ENCODE results near the gene WDR59.
"Not testable (repeated sequence)": the region's sequence is repeated elsewhere in the genome, so short reads cannot be mapped to it uniquely, and the experiment has no call there.

The WDR59 gene

DNA sequence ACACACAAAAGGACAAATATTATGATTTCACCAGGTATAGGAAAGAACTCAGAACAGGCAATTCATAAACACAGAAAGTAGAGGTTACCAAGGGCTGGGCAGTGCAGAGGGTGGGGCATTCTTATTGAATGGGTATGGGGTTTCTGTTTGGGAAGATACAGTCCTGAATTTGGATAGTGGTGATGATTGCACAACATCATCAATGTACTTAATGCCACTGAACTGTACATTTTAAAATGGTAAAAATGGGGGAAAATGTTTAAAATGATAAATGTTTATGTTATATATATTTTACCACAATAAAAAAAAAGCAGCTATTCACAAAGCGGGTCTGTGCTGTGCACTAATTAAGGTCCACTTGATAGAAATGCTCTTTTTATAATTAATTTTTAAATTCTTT is 137.7 kb downstream of the WDR59 start:
- DNase-seq, result no peak

DNA sequence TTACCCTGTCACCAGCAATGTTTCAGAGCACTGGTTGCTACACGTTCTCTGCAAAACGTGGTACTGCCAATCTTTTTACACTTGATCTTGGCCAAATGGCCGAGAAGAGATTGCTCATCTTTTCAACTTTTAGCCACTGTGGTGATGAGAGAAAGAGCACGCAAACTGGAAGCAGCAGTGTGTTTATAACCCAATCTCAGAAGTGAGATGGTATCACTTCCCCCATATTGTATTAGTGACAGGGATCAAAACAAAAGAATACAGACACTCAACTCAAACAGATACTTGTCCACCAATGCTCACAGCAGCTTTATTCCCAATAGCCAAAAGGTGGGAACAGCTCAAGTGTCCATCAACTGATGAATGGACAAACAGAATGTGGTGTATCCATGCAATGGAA is 138.2 kb downstream of the WDR59 start:
- no peak for DNase-seq

DNA sequence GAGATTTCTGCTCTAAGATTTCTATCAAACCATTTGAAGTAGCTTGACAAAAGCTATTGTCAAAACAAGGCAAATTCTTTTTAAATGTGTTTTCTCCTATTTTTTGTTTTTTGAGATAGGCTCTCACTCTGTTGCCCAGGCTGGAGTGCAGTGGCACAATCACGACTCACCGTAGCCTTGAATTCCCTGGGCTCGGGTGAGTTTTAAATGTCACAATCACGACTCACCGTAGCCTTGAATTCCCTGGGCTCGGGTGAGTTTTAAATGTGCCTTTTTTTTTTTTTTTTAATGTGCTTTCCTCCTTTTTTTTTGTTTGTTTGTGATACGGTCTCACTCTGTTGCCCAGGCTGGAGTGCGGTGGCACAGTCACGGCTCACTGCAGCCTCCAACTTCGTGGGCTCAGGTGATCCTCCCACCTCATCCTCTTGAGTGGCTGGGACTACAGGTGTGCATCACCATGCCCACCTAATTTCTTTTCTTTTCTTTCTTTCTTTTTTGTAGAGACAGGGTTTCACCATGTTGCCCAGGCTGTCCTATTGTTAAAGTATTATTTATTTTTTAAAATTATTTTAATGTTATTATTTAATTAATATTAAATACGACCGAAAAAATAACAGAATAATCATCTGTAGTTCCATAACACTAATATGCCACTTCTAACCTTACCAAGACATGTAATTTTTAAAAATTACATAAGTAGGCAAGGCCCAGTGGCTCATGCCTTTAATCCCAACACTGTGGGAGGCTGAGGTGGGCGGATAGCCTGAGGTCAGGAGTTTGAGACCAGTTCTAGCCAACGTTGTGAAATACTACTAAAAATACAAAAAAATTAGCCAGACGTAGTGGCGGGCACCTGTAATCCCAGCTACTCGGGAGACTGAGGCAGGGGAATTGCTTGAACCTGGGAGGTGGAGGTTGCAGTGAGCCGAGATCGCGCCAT is 140.6 kb downstream of the WDR59 start:
- DNase-seq, result no peak

DNA sequence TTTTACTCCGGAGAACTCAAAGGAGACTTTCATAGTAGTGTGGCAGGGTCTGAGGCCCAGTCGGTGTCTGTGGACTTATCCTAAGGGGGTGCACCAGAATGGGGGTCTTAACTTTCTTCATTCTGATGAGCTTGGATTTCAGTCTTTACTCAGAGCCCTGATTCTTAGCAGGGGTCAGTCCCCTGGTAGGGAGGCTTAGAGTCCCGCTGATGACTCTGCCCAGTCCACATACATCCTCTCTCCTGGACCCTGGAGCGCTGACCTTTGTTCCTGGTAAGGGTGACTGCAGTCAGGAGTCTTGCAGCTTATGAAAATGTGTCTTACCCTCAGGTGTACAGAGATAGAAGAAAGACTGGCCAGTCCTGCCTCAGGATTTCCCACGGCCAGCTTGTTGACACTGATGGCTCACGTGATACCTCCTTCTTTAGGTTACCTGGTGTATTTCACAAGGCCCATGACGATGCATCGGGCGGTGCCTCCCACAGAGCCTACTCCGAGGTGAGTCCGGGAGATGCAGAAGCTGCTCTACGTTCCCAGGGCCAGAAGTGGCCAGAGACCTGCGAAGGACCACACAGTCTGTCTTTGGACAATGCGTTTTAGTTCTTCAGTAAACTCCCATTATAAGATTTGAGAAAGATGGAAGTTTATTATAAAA is 141.4 kb downstream of the WDR59 start:
- not testable (repeated sequence) for DNase-seq

DNA sequence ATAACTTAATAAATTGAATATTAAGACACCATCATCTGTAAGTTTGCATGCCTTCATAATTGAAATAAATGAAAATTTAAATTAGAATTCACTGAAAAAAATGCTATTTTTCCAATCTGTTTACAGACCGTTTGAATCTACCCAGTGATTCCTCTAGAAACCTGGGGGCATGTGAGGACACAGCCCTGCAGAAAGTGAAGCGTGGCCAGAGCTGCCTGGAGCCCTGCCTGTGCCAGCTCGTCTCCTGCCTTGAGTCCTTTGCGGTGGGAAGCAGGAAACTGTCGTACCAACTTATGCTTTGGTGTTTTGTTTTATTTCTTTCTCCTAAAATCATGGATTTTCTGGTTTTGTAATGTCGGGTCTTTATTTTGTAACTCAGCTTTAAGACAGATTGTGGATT is 142.5 kb downstream of the WDR59 start:
- no peak for DNase-seq

DNA sequence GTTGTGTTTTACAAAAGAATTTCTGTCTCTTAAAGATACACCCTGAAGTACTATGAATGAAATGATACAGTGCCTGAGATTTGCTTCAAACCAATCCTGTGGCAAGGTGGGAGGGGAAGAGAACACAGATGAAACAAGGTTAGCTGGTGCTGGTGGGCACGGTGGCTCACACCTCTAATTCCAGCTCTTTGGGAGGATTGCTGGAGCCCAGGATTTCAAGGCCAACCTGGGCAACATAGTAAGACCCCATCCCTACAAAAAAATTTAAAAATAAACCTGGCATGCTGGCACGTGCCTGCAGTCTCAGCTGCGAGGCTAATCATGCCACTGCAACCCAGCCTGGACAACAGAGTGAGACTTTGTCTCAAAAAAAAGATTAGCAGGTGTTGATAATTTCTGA is 143.0 kb downstream of the WDR59 start:
- DNase-seq, result no peak

DNA sequence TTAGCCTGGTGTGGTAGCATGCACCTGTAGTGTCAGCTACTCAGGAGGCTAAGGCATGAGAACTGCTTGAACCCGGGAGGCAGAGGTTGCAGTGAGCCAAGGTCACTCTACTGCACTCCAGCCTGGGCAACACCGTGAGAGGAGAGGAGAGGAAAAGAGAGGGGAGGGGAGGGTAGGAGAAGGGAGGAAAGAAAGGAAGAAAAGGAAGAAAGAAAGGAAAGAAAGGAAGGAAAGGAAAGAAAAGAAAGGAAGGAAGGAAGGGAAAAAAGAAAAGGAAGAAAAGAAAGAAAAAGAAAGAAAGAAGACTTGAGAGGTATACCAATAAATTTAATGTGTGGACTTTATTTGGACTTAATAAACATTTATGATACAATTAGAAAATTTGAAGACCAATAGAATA is 143.5 kb downstream of the WDR59 start:
- DNase-seq, result no peak

DNA sequence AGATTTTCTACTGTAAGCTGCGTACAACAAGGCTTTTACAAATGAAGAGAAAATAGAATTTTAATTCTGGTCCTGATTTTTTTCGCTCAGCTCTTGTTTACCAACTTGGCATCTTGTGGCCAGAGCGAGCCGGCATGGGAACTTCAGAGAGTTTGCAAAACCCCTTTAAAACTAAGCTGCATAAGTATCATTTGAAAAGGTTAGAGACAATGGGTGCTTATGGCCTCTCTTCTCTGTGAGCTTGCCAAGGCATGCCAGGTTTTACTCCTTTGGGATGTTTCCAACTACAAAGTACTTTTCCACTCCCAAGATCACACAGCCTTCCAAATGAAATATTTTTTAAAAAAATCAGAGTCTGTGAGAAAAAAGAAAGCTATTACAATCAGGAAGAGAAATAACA is 147.9 kb downstream of the WDR59 start:
- no peak for DNase-seq

DNA sequence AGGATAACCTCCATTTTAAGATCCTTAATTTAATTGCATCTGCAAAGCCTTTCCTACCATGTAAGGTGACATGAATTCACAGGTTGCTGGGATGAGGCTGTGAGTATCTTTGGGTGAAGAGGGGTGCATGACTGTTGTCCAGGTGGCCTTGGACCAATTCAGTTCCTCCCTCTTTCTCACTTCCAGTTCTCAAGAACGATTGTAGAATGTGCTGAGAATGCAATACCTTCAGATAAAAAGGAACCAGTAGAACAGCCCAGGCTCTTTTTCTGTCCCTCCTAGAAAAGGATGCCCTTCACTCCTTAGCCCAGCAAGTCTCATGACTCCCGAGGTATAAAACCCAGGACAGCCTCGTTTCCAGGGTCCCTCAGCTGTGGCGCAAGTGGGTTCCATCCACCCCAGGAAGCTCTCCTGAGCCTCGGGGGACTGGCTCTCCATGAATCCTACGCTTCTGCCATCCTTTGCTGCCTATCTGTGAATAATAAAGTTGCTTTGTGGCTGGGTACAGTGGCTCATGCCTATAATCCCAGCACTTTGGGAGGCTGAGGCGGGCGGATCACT is 148.7 kb downstream of the WDR59 start:
- no peak for DNase-seq

DNA sequence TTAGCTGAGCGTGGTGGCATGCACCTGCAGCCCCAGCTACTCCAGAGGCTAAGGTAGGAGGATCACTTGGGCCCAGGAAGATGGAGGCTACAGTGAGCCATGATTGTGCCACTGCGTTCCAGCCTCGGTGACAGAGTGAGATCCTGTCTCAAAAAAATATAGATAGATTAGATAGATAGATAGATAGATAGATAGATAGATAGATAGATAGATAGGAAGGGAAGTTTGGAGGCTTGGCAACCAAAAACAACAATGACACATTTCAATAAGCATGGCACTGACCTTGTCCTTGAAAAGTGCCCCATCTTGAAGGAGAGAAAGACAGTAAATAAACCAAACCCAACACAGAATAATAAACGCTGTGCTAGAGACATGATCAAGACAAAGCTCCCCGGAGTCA is 152.7 kb downstream of the WDR59 start:
- no peak for DNase-seq

DNA sequence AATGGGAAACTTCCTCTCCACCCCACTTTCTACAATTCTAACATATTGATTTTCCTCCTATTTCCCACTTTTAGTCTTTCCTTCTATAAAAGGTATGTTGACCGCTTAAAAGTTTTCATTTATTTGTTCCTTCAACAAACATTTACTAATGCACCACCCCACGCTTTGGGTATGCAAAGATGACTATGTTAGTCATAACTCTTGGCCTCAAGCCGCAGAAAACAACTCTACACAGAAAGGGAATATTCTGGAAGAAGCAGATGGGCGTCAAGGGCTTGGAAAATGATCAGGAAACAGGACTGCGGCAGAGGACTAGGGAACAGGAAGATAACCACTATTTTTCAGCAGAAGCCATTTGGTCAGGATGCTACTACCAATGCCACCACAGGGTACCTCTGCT is 153.5 kb downstream of the WDR59 start:
- DNase-seq, result no peak

DNA sequence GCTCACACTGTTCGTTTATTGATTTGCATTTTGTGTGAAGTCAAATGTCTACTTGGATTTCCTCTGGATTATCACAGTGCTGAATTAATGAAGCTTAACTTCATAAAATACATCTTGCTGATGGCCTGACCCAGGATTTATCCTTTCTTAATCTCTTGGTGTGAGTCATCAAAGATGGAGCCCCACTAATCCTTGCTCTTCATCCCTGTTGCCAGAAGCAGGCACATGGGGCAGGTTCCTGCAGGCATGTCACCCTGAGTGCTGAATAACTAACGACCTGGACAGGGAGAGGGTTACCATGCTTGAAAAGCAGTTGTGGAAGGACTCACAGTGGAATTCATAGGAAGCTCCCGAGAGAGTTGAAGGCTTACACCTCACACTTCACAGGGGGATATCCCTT is 154.3 kb downstream of the WDR59 start:
- no peak for DNase-seq

DNA sequence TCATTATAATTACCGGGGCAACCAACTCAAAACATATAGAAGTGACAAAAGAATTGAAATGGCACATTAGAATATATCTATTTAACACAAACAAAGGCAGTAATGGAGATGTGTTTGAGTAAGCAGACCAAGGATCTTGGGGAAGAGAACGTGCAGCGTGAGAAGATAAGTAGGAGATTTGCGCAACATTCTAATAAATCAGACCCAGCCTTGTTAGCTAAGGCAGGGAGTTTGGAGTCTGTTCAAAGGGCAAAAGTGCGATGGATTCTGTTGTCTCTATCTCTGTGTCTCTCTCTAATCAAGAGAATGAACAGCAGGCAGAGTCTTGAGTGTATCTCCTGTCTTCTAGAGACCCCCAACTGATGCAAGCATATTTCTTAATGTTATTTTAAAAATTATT is 155.3 kb downstream of the WDR59 start:
- DNase-seq, result no peak

DNA sequence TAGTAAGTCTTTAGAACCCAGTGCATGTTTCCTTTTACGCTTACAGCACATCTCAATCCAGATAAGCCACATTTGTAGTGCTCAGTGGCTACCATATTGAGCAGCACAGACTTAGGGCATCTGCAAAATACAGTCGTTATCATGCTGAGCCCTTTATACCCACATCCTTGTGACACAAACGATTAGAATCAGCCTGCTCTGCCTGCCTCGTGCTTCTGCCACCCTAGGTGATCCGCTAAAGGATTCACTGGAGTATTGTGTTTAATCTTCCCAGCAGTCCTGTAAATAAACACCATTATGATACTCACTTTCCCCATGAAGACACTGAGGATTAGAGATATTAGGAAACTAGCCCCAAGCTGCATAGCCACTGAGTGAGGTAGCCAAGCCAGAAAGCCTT is 159.0 kb downstream of the WDR59 start:
- DNase-seq, result no peak

DNA sequence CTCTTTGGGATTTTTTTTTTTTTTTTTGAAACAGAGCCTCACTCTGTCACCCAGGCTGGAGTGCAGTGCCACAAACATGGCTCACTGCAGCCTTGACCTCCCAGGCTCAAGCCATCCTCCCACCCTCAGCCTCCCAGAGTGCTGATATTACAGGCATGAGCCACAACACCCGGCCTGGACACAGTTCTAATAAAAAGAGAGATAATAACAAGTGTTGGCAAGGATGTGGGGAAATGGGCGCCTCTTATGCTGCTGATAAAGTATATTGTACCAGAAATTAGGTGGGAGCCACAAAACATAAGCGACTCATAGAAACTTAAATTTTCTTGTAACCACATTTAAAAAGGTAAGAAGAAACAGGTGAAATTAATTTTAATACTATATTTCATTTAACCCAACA is 159.9 kb downstream of the WDR59 start:
- no peak for DNase-seq
